IMR-90 (cell line): ENCODE measurements around the gene RBPJL. TPM values are rescaled to one million over a fixed set of nuclear protein-coding genes. Genes with fewer than 3 reads are reported as not detected.

Source experiments
- ATAC-seq: fragments of 200-7000 bp; cut with Tn5 transposase; 2 replicates; pipeline ENCODE4 v1.9.1; 2020; ENCODE audit warnings: low read depth, mild to moderate bottlenecking, moderate library complexity
- BruUV-seq: library from RNA; stranded (reverse); fragments of 400-500 nt; replicated peaks from 2 replicates; lab custom pipeline; 2021; lab: Mats Ljungman, UMichigan
- CTCF ChIA-PET: fragments of 300-600 bp; formaldehyde crosslinking; extraction: SDS; loops from one replicate; lab custom pipeline; 2021; ENCODE audit warnings: antibody characterized with exemption; lab: Yijun Ruan, JAX
- POLR2A ChIA-PET: fragments of 300-600 bp; sonication (Branson Sonifier 250); formaldehyde crosslinking; loops from one replicate; lab custom pipeline; 2022; ENCODE audit warnings: antibody characterized with exemption; ENCODE audit not compliant: unreplicated experiment; lab: Charles Lee
- DNase-seq: peaks from one replicate; pipeline ENCODE4 v3.0.0; 2013
- H2AFZ ChIP-seq: replicated peaks from 2 replicates; pipeline ENCODE3; 2013; ENCODE audit warnings: low read length, mild to moderate bottlenecking; ENCODE audit not compliant: poor library complexity
- H2AK5ac ChIP-seq: 2 replicates; pipeline ENCODE4 v1.6.1; 2013; ENCODE audit warnings: low read depth, low read length, inconsistent platforms
- H2AK9ac ChIP-seq: replicated peaks from 2 replicates; pipeline ENCODE3; 2013; ENCODE audit warnings: mild to moderate bottlenecking, low read depth, low read length, moderate library complexity; ENCODE audit not compliant: poor library complexity
- H2BK120ac ChIP-seq: 2 replicates; pipeline ENCODE4 v1.6.1; 2013; ENCODE audit warnings: low read depth, low read length, inconsistent platforms
- H2BK15ac ChIP-seq: 3 replicates; pipeline ENCODE4 v1.6.1; 2013; ENCODE audit warnings: low read depth, low read length, inconsistent platforms
- H2BK20ac ChIP-seq: 2 replicates; pipeline ENCODE4 v1.6.1; 2013; ENCODE audit warnings: low read depth, mild to moderate bottlenecking, inconsistent platforms, low read length, moderate library complexity
- H2BK5ac ChIP-seq: 2 replicates; pipeline ENCODE4 v1.6.1; 2013; ENCODE audit warnings: mild to moderate bottlenecking, low read depth, low read length, inconsistent platforms; ENCODE audit not compliant: poor library complexity, severe bottlenecking
- H3K14ac ChIP-seq: replicated peaks from 2 replicates; pipeline ENCODE4 v1.6.1; 2013; ENCODE audit warnings: low read depth, low read length, inconsistent platforms
- H3K18ac ChIP-seq: 2 replicates; pipeline ENCODE4 v1.6.1; 2013; ENCODE audit warnings: low read depth, low read length, control low read depth
- H3K23ac ChIP-seq: 2 replicates; pipeline ENCODE4 v1.6.1; 2013; ENCODE audit warnings: low read depth, low read length, inconsistent platforms
- H3K27ac ChIP-seq: 2 replicates; pipeline ENCODE4 v1.5.1; 2013; ENCODE audit warnings: mild to moderate bottlenecking, control low read depth, low read length; ENCODE audit not compliant: insufficient read depth
- H3K27me3 ChIP-seq: 2 replicates; pipeline ENCODE4 v1.6.1; 2013; ENCODE audit warnings: low read length; ENCODE audit not compliant: control insufficient read depth, insufficient read depth
- H3K36me3 ChIP-seq: 2 replicates; pipeline ENCODE4 v1.6.1; 2013; ENCODE audit warnings: low read length, mixed read lengths; ENCODE audit not compliant: control insufficient read depth, insufficient read depth
- H3K4ac ChIP-seq: 2 replicates; pipeline ENCODE4 v1.6.1; 2013; ENCODE audit warnings: low read depth, low read length, inconsistent platforms
- H3K4me1 ChIP-seq: 2 replicates; pipeline ENCODE4 v1.6.1; 2013; ENCODE audit warnings: low read length, mixed read lengths; ENCODE audit not compliant: control insufficient read depth, insufficient read depth
- H3K4me2 ChIP-seq: 2 replicates; pipeline ENCODE4 v1.6.1; 2013; ENCODE audit warnings: low read depth, mild to moderate bottlenecking, control low read depth, low read length, moderate library complexity
- H3K4me3 ChIP-seq: 2 replicates; pipeline ENCODE4 v1.5.1; 2013; ENCODE audit warnings: low read depth, mild to moderate bottlenecking, control low read depth, low read length, moderate library complexity; ENCODE audit not compliant: insufficient read depth
- H3K56ac ChIP-seq: 2 replicates; pipeline ENCODE4 v1.6.1; 2013; ENCODE audit warnings: low read length, inconsistent platforms; ENCODE audit not compliant: insufficient read depth; ENCODE audit errors: extremely low read depth
- H3K79me1 ChIP-seq, 2 experiments: 2 replicates each; pipeline ENCODE4 v1.6.1; 2013; ENCODE audit warnings: low read length in 2 of 2, inconsistent platforms in 1 of 2, low read depth in 1 of 2
- H3K9ac ChIP-seq: 2 replicates; pipeline ENCODE4 v1.6.1; 2013; ENCODE audit warnings: low read depth, low read length, control low read depth
- H3K9me1 ChIP-seq: 2 replicates; pipeline ENCODE4 v1.6.1; 2013; ENCODE audit warnings: low read length, inconsistent platforms; ENCODE audit not compliant: insufficient read depth
- H3K9me3 ChIP-seq: 2 replicates; pipeline ENCODE4 v1.6.1; 2013; ENCODE audit warnings: low read length; ENCODE audit not compliant: control insufficient read depth, insufficient read depth
- H4K20me1 ChIP-seq: 2 replicates; pipeline ENCODE4 v1.6.1; 2013; ENCODE audit warnings: low read length, inconsistent platforms; ENCODE audit not compliant: insufficient read depth
- H4K5ac ChIP-seq: 2 replicates; pipeline ENCODE4 v1.6.1; 2013; ENCODE audit warnings: mild to moderate bottlenecking, low read depth, low read length, control low read depth
- H4K8ac ChIP-seq, 2 experiments: 2 replicates each; pipeline ENCODE4 v1.6.1; 2013; ENCODE audit warnings: low read depth in 2 of 2, low read length in 2 of 2, control low read depth in 1 of 2, inconsistent platforms in 1 of 2
- H4K91ac ChIP-seq: 2 replicates; pipeline ENCODE4 v1.6.1; 2013; ENCODE audit warnings: low read depth, low read length, inconsistent platforms; ENCODE audit not compliant: insufficient read depth
- CHD1 ChIP-seq: IDR thresholded peaks from 2 replicates; pipeline ENCODE4 v1.6.1; 2012; ENCODE audit warnings: low read depth, low read length, improper control_type of control experiment
- MAFK ChIP-seq: IDR thresholded peaks from 2 replicates; pipeline ENCODE4 v1.6.1; 2012; ENCODE audit warnings: low read depth, low read length, improper control_type of control experiment
- WGBS, 2 experiments: methylation state at CpG; one replicate each; pipeline versions ENCODE4 v1.1.5 to v1.1.7; 2013; ENCODE audit warnings: missing lambda C conversion rate in 2 of 2; ENCODE audit not compliant: insufficient read length in 1 of 2; ENCODE audit errors: extremely low coverage in 2 of 2; 5-methylcytosine and 5-hydroxymethylcytosine counted together
- dilution Hi-C: fragments of 300-500 bp; cut with HindIII; formaldehyde crosslinking; loops from one replicate; pipeline ENCODE4 v1.14.3; 2018; ENCODE audit warnings: low sequenced_read_pairs; ENCODE audit not compliant: unreplicated experiment
- in situ Hi-C: fragments of 300-500 bp; cut with MboI; formaldehyde crosslinking; loops from 3 replicates; pipeline ENCODE4 v1.14.3; 2019; ENCODE audit warnings: low sequenced_read_pairs, inconsistent platforms, mixed read lengths
- intact Hi-C: fragments of 100-400 bp; cut with micrococcal nuclease; formaldehyde crosslinking; loops from 2 replicates; pipeline ENCODE4 v1.10.0; 2022
- polyA plus RNA-seq, 3 experiments: library from polyadenylated mRNA; depleted of rRNA; stranded (reverse); fragments of >200 nt; gene quantifications; 2 replicates each; pipeline ENCODE4 v1.2.3, GENCODE V29; 2012; ENCODE audit warnings: low replicate concordance in 1 of 3
- total RNA-seq: library from RNA; depleted of rRNA; stranded (reverse); fragments of >200 nt; gene quantifications from 2 replicates; pipeline ENCODE4 v1.2.3, GENCODE V29; 2012
- TF ChIP-seq, protein P1 (sequence below): fragments of 150-350 bp; IDR thresholded peaks from 2 replicates; pipeline ENCODE4 v1.6.1; 2016; ENCODE audit warnings: low read depth, mild to moderate bottlenecking, low read length, moderate library complexity, borderline replicate concordance

RBPJL gene
- total and polyA plus RNA-seq, 2 of the 4 experiments (the other 2 are of a cell fraction), result not detected

DNA sequence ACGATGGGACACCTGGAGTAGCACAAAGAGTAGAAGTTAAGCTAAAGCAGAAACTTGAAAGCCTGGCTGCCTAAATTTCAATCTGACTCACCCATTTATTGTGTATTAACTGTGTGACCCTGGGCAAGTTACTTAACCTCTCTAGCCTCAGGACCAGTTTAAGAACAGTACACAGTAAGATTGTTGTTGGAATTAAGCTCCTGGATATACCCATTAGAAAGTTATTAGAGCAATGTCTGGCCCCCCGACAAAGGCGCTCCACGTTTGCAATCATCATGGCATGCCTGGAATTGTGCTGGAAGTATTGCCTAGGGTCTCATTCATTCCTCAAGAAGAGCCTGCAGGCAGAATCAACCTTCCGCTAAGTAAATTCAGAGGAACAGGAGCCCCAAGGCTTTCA lies 40.2 kb downstream of the RBPJL start:
- H3K9me3 ChIP-seq, result no peaks in the 10 kb centered on the region
- peak overlapping the region; percentile 25 for H2AK9ac ChIP-seq
- DNase-seq (no peak), ATAC-seq (no peak)
- peak overlapping the region; percentile 73 for H2AK5ac ChIP-seq
- peaks cover 4% of the 10 kb centered on the region; the same call in 1 of the 2 replicates for H3K36me3 ChIP-seq
- peaks cover 40% of the 10 kb centered on the region for H3K4me1 ChIP-seq
- peaks cover 13% of the 10 kb centered on the region; the same call in 1 of the 2 replicates for H3K9me1 ChIP-seq
- peak overlapping the region; percentile 91 for H3K27ac ChIP-seq
- peak overlapping the region; percentile 92 for H3K23ac ChIP-seq
- H4K91ac ChIP-seq, result 0 out of 2 replicates have a peak overlapping the region, but pooled peaks have one; percentile 89
- intact Hi-C loops (no loop called here), in situ Hi-C loops (loop anchor here (25.0 kb wide), 1 partner anchor 565 kb away; the partner anchor contains the start of gene PLTP), dilution Hi-C loops (no loop called here)
- H3K4me3 ChIP-seq, result peak overlapping the region; percentile 74
- H4K8ac ChIP-seq, result peak overlapping the region; percentile 43 to 56
- no peak overlapping the region for H2AFZ ChIP-seq
- CTCF ChIA-PET, result interaction anchor here (0.6 kb wide), 1 partner anchor 27 kb away, joined by 3 read pairs; no protein-coding TSS in a partner anchor
- H3K56ac ChIP-seq, result peak overlapping the region; percentile 85
- peak overlapping the region; percentile 73 for H2BK5ac ChIP-seq
- no CpG with 5 or more reads among the region's 5 CpGs for WGBS, 2 experiments
- H3K79me1 ChIP-seq, result peaks cover 0 to 59% of the 10 kb centered on the region in 2 experiments; a peak in 3 of 4 replicates
- no peaks in the 10 kb centered on the region for H3K27me3 ChIP-seq
- no peak overlapping the region; the same call in 1 of the 2 replicates for H4K5ac ChIP-seq
- H3K4ac ChIP-seq, result peak overlapping the region; percentile 84
- TF ChIP-seq CHD1 (peak; percentile 29; the same call in 1 of the 2 replicates), MAFK (no peak)
- TF ChIP-seq, protein P1, sequence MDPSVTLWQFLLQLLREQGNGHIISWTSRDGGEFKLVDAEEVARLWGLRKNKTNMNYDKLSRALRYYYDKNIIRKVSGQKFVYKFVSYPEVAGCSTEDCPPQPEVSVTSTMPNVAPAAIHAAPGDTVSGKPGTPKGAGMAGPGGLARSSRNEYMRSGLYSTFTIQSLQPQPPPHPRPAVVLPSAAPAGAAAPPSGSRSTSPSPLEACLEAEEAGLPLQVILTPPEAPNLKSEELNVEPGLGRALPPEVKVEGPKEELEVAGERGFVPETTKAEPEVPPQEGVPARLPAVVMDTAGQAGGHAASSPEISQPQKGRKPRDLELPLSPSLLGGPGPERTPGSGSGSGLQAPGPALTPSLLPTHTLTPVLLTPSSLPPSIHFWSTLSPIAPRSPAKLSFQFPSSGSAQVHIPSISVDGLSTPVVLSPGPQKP, result no peak
- peaks cover 38% of the 10 kb centered on the region for H4K20me1 ChIP-seq
- peak overlapping the region; percentile 50; the same call in 2 of the 3 replicates for H2BK15ac ChIP-seq
- H2BK20ac ChIP-seq, result 0 out of 2 replicates have a peak overlapping the region, but pooled peaks have one; percentile 19
- H3K4me2 ChIP-seq, result peak overlapping the region; percentile 80
- no TSS peak for BruUV-seq
- POLR2A ChIA-PET, result interaction anchor here (0.5 to 1.5 kb wide), 3 partner anchors 8 to 21 kb away, joined by 3 to 11 read pairs (median 4); no protein-coding TSS in a partner anchor
- H3K14ac ChIP-seq, result peak overlapping the region; percentile 94
- peak overlapping the region; percentile 82 for H3K18ac ChIP-seq
- peak overlapping the region; percentile 37 for H2BK120ac ChIP-seq
- H3K9ac ChIP-seq, result peak overlapping the region; percentile 95
